Frontal cortex (tissue), 4 donors: ENCODE measurements around the gene USP53. TPM values are rescaled to one million over a fixed set of nuclear protein-coding genes. Genes with fewer than 3 reads are reported as not detected.
"Not testable (repeated sequence)": the region's sequence is repeated elsewhere in the genome, so short reads cannot be mapped to it uniquely, and the experiment has no call there.

Experiments used
- DNase-seq, 2 donors: peaks; one replicate each; pipeline ENCODE4 v3.0.0; 2012; ENCODE audit warnings: low spot score in 2 of 2
- FAIRE-seq: peaks from 2 replicates; lab custom pipeline; 2012; peaks lifted over from hg19 to GRCh38; lab: Jason Lieb, UNC
- total RNA-seq: library from RNA; depleted of rRNA; stranded (reverse); fragments of >200 nt; gene quantifications from one replicate; pipeline ENCODE4 v1.2.3, GENCODE V29; 2014
- donor health status: control.
- donor health status: control.
- donor health status: control.

Gene USP53
- total RNA-seq, 1 donor from 2014 or later: 12.2 TPM

DNA sequence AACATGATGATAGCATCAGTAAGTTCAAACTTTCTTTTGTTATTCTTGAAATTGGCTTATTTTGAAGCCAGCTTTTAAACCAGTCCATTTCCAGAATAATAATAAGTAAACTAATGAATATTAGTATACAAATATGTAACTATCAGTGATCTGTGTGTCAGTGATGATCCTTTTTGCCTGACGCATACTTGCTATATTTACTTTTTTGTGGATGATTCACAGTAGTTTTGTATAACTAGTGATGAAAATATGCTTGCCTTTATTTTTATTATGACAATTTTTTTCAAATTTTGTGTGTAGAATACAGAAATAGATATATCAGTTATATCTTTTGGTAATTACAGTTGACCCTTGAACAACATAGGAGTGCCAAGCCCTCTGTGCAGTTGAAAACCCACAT lies 49.5 kb downstream of the USP53 start:
- FAIRE-seq: no peak
- DNase-seq: no peak

DNA sequence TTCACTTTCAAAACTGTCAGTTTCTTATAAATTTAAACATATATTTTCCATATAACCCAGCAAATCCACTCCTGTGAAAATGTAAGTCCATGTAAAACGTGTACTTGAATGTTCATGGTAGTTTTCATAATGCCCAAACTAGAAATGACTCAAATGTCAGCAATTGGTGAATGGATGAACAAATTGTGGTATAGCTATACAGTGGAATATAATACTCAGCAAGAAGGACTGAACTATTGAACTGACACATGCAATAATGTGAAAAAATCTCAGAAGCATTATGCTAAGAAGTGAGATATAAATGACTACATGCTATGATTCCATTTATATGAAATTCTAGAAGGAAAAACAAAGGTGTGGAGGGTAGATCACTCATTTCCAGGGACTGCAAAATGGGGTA lies 52.2 kb downstream of the USP53 start:
- DNase-seq: no peak
- FAIRE-seq: no peak

DNA sequence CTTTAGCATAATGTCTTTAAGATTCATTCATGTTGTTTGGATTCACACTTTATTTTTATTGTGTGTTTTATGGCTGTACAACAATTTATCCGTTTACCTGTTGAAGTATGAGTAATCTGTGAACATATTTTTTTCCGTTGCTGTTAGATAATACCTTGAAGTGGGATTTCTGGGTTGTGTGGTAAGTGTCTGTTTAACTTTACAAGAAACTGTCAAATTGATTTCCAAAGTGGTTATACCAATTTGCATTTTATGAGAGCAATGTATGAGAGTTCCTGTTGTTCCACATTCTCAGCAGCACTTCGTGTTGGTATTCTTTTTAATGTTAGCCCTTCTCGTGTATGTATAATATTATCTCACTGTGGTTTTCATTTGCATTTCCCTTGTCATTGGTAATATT lies 53.6 kb downstream of the USP53 start:
- no peak for FAIRE-seq

DNA sequence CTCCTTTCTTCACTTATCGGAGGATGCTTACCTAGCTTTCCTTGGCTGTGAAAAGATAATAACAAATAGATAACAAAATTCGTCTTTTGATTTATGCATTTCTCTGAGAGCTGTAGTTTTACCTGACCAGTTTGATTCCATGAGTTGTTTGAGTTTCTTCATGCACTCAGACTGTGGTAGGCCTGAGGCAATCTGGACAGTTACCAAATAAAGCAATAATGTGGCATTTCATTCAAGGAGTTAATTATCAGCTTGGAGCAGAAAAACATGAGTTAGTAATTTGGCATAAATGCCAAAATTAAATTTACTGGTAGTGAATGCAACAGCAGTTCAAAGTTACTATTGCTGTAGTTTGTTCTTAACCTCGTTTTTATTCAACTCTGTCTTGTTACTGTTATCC lies 56.0 kb downstream of the USP53 start:
- FAIRE-seq: no peak
- no peak for DNase-seq

More for the DNA sequence above, 53.6 kb downstream of the USP53 start:
- DNase-seq: no peak

DNA sequence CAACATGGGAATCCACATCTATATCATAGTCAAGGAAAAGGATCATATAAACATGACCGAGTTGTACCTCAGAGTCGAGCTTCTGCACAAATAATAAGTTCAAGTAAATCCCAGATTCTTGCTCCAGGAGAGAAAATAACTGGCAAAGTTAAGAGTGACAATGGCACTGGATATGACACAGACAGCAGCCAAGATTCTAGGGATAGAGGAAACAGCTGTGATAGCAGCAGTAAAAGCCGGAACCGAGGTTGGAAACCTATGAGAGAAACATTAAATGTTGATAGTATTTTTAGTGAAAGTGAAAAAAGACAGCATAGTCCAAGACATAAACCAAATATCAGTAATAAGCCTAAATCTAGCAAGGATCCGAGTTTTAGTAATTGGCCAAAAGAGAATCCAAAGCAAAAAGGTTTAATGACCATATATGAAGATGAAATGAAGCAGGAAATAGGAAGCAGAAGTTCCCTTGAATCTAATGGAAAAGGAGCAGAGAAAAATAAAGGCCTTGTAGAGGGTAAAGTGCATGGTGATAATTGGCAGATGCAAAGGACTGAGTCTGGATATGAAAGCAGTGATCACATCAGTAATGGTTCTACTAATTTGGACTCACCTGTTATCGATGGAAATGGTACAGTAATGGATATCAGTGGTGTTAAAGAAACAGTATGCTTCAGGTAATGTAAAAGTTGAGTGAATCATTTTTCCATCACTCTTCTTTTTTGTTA lies 59.0 kb downstream of the USP53 start:
- no peak for FAIRE-seq
- no peak for DNase-seq

DNA sequence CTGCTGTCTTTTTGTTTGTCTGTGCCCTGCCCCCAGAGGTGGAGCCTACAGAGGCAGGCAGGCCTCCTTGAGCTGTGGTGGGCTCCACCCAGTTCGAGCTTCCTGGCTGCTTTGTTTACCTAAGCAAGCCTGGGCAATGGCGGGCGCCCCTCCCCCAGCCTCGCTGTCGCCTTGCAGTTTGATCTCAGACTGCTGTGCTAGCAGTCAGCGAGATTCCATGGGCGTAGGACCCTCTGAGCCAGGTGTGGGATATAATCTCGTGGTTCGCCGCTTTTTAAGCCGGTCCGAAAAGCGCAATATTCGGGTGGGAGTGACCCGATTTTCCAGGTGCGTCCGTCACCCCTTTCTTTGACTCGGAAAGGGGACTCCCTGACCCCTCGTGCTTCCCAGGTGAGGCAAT lies 67.0 kb downstream of the USP53 start:
- not testable (repeated sequence) for FAIRE-seq

DNA sequence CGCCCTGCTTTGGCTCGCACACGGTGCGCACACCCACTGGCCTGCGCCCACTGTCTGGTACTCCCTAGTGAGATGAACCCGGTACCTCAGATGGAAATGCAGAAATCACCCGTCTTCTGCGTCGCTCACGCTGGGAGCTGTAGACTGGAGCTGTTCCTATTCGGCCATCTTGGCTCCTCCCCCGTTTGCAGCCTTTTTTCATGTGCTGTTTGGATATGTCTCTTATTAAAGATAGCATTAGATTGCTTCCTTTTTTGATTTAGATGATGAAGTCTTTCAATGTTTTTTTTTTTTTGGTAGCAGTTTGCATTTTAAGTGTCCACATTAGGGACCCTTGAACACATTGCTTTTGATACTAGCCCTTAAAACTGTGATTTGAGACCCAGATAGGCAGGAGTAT lies 67.4 kb downstream of the USP53 start:
- DNase-seq, FAIRE-seq: not testable (repeated sequence)

More for the DNA sequence above, 67.0 kb downstream of the USP53 start:
- not testable (repeated sequence) for DNase-seq

DNA sequence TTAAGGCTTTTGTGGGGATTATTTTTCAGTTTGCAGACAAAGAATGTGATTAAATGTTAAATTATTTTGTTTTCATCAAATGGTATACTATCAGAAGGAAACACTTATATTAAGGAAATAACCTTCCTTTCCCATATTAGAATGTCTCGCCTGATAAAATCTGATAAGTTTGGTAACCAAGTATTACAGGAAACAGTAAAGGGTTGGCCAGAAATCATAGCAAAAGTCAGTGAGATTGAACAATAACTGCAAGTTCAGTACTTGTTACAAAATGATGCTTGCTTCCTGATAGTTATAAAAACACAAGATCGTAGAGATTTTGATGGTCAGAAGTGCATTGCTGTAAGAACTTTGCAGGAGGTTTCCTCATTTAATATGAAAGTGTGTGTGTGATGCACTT lies 68.9 kb downstream of the USP53 start:
- no peak for FAIRE-seq
- DNase-seq: no peak

DNA sequence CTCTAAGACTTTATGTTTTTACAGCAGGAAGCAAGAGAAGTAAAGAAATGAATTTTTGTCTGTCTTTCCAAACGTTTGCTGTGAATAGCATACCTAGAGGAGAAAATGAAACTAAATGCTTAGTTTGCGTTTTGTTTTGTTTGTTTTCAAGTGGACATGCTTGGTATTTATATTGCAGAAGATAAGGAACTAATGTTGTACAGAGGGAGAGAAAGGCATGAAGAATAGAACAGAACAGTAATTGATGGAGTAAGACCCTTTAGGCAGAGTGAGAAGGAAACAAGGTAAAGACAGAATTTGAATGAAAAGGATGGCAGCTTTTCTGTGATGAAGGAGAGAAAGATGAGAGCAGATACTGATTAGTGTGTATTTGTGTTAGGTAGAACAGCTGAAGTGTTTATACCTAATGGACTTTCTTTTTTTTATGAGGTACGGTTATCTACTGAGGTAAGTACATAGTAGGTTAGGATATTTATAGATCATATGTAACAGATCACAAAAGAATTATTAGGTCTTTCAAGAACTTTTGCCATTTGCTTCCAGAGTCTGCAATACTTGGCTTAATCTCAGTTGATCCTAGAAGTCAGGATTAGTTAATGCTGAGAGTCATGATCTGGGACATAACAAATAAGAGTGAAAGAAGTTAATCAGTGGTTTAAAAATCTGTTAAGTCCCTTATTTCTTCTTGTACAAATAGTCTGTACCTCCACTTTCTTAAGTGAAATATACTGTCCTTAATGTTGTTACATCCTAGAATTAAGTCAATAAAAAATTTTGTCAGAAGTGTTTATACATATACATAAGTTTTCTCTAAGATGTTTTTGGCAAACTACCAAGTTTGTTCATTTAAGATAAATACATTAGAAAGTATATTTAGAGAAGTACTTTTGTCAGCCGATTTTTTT lies 72.6 kb downstream of the USP53 start:
- FAIRE-seq: peak; percentile 34

DNA sequence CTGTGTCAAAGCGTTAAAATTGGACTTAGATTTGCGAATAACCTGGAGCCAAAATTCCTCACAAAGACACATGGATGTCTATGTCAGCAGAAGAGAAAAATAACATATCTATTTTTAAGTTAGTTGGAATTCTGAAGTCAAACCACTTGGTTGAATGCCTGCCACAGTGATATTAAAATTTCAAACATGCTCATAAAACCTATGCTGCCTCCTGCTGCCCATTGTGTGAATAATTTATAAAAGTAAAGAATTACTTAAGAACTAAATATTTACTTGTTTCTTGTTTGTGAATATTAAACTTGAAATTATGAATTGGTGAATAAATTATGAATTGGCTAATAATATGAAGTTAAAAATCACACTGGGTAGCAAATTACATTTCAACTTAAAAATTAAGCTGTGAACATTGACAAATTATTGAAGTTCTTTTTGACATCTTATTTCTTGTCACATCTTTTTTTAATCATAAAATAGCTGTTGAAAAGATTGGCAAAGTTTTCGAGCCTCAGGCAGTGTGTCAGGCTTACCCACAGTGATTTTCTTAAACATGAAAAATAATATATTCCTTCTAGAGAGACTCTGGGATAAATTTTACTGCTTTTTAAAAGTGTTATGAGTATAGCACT lies 74.0 kb downstream of the USP53 start:
- DNase-seq: no peak
- peak; percentile 92 for FAIRE-seq

More for the DNA sequence above, 72.6 kb downstream of the USP53 start:
- no peak for DNase-seq

DNA sequence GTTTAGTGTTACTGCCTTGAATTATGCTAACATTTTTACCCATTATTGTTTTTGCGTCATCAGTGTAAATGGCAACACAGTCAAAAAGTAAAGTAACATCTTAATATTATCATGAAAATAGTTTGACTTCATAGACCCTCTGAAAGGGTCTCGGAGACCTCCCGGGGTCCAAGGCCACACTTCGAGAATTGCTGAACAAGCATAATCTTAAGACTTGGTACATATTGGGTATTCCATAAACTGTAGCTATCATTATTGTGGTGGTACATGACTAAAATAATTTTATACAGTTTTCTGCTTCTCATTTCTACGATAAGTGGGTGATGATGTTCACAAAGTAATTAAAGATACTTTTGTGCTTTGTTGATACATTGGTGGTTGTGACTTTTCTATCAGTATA lies 76.8 kb downstream of the USP53 start:
- no peak for FAIRE-seq
- no peak for DNase-seq

DNA sequence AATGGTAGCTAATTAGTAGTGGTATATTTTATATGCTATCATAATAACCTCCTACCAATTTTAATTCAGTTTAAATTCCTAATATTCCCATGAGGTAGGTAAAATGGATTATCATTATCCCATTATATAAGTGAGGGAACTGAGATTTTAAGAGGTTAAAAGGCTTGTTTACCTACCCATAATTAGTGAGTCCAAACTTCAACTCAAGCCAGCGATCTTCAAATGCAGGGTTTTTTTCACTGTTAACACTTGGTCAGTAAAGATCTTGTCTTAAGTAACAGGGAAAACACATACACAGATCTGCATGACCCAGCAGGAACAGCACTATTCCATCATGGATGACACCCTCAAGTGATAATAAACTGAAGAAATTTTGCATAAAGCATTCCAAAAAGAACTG lies 78.1 kb downstream of the USP53 start:
- no peak for DNase-seq
- no peak for FAIRE-seq

DNA sequence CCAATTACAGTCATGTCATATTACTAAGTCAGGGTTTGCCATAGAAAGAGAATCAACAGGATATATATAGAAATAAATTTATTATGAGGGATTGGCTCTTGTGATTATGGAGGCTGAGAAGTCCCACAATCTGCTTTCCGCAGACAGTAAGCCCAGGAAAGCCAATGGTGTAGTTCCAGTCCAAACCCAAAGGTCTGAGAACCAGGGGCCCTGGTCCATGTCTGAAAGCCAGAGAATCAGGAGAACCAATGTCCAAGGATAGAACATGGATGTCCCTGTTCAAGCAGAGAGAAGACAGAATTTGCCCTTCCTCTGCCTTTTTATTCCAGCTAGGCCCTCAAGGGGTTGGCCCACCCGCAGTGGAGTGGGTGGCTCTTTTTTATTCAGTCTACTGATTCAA lies 83.8 kb downstream of the USP53 start:
- DNase-seq (no peak), FAIRE-seq (no peak)

DNA sequence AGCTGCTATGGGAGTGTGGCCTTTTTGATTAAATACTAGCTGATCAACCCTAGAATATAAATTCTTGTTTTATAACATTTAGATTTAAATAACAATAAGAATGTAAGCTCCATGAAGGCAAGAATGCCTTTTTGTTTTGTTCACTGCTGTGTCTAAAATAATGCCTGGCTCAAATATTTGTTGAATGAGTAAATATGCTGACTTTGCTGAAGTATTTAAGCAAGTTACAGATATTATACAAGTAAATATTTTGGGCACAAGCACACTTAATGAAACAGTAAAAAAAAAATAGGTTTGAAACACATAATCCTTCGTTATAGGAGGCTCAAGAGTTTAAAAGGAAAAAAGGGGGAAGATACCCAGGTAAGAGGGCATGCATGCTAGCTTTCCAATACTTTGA lies 85.3 kb downstream of the USP53 start:
- FAIRE-seq (no peak), DNase-seq (no peak)

DNA sequence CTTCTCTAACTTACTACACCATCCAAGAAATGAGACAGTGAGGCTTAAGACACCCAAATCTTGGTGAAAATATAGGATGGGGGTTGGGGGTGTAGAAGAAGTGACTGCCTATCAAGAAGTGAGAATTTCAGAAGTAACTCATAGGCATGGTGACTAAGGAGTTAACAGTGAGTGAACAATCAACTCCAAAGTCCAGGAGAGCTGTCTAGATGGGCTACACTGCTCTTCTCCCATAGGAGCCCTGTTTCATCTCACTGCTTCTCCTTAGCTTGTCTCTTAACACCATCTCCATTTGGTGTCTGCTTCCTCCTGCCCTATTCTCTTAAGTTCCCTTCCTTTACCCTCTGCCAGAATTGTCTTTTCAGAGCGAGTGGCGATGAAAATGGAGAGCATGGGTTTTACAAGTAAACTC lies 86.8 kb downstream of the USP53 start:
- FAIRE-seq: no peak
- DNase-seq: no peak

DNA sequence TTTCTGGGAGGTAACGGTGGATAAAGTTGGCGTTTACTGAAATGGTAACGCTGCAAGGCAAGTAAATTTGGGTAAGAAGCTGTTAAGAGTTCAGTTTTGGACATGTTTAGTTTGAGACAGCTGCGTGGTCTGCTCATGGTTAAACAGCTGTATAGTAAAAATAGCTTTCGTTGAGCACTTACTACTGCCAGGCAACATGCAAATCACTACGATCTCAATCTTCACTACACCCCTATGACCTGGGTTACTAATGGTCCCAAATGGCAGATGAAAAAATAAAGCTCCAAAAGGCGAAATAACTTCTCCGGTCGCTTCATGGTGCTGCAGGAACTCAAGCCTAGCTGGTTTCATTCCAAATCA lies 87.2 kb downstream of the USP53 start:
- FAIRE-seq (no peak), DNase-seq (no peak)

DNA sequence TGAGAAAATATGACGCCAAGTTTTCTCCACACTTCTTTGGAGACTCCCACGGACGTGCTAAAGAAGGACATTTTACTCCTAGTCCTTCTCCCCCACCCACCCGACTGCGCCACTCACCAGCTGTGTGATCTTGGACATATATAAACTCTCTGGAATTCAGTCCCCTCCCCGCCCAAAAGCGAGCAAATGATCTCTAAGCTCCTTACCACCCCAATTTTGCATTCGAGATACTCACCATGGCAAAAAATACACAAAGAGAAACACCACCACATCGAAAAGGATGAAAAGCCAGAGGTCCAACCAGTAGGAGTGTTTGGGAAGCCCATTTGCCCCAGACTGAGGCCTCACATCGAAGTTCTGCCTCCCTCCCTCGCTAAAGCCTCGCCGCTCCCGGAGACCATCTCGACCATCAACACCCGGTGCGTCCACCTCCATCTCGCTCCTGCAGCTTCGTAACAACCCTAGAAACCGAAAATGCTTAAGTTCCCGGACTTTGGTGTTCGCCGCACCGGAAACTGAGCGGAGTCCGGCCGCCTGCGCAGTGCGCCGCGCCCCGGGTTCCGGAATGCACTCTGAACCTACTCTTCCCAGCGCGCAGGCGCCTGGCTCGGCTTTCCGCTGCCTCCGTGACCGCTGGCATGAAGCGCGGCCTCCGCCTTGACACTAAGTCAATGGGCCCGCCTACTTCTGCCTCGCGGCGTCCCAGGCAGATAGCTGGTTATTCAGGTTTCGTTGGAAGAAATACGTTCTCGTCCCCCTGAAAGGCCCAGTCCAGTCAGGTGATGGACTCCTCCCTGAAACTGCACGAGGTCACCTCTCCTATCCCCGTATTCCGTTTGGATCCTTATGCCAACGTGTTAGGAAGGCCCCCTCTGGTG lies 87.8 kb downstream of the USP53 start:
- FAIRE-seq: no peak

DNA sequence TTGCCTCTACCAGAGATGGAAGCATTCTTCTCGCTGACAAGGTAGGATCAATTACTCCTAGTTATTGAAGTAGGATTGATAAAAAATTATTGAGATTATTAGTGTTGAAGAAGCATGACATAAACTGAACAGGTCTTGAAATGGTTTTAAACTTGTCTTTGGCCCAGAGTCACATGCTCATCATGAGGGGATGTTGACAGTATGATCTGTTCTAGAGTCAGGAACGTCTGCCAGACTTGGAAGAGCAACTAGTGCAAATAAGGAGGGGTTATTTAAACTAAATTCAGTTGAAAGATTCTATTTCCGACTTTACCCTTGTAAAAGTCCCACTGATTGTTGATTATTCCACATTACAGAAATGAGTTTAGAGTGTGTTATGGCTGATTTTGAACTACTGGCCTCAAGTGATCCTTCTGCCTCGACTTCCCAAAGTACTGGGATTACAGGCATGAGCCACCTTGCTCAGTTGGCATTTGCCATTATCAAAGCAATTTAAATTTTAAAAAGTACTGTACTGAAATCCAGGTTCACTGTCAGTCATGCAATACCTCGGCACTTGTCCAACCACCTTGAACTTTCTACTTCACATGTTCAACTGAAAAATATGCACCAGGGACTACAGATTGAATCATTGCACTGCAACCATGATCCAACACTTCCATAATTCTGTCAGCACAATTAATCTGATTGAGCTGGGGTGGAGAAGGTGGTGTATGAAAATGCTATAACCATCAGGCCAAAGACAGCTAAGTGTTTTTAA lies 89.7 kb downstream of the USP53 start:
- FAIRE-seq: no peak

More for the DNA sequence above, 87.8 kb downstream of the USP53 start:
- peak; percentile 37 to 69 for DNase-seq

More for the DNA sequence above, 89.7 kb downstream of the USP53 start:
- no peak for DNase-seq
